HEK293T (cell line): ENCODE measurements around the gene OR1M1.
"Not testable (repeated sequence)": the region's sequence is repeated elsewhere in the genome, so short reads cannot be mapped to it uniquely, and the experiment has no call there.

ENCODE experiments used
- CTCF ChIA-PET: fragments of 350-600 bp; formaldehyde crosslinking; extraction: SDS; loops from one replicate; lab custom pipeline; 2021; ENCODE audit warnings: antibody characterized with exemption, inconsistent platforms; lab: Yijun Ruan, JAX
- POLR2A ChIA-PET: fragments of 350-600 bp; formaldehyde crosslinking; extraction: SDS; loops from one replicate; lab custom pipeline; 2020; ENCODE audit warnings: antibody characterized with exemption, inconsistent platforms; lab: Yijun Ruan, JAX
- DNase-seq: peaks from one replicate; pipeline ENCODE4 v3.0.0; 2012; ENCODE audit warnings: mixed read lengths; ENCODE audit errors: extremely low spot score
- ARNT ChIP-seq: fragments of 450-650 bp; IDR thresholded peaks from 2 replicates; pipeline ENCODE4 v1.6.1; 2017; ENCODE audit warnings: mild to moderate bottlenecking
- BHLHE40 ChIP-seq: fragments of 450-650 bp; IDR thresholded peaks from 2 replicates; pipeline ENCODE4 v1.6.1; 2016; ENCODE audit warnings: mild to moderate bottlenecking, moderate library complexity, borderline replicate concordance
- CTBP1 ChIP-seq: fragments of 450-650 bp; IDR thresholded peaks from 2 replicates; pipeline ENCODE4 v1.6.1; 2016; ENCODE audit warnings: borderline replicate concordance
- ELF4 ChIP-seq: fragments of 450-650 bp; IDR thresholded peaks from 2 replicates; pipeline ENCODE4 v1.6.1; 2017; ENCODE audit warnings: antibody characterized with exemption
- FOXA1 ChIP-seq: fragments of 450-650 bp; IDR thresholded peaks from 2 replicates; pipeline ENCODE4 v1.6.1; 2016; ENCODE audit warnings: mild to moderate bottlenecking
- FOXK2 ChIP-seq: fragments of 450-650 bp; IDR thresholded peaks from 2 replicates; pipeline ENCODE4 v1.6.1; 2016; ENCODE audit warnings: mild to moderate bottlenecking
- FOXM1 ChIP-seq: fragments of 450-650 bp; IDR thresholded peaks from 2 replicates; pipeline ENCODE4 v1.6.1; 2017; ENCODE audit warnings: mild to moderate bottlenecking, borderline replicate concordance
- HDGF ChIP-seq: fragments of 450-650 bp; IDR thresholded peaks from 2 replicates; pipeline ENCODE4 v1.6.1; 2017; ENCODE audit warnings: antibody characterized with exemption, borderline replicate concordance
- L3MBTL2 ChIP-seq: fragments of 450-650 bp; conservative IDR thresholded peaks from 2 replicates; pipeline ENCODE4 v1.6.1; 2016; ENCODE audit warnings: mild to moderate bottlenecking
- LEF1 ChIP-seq: fragments of 450-650 bp; IDR thresholded peaks from 2 replicates; pipeline ENCODE4 v1.6.1; 2017; ENCODE audit warnings: mild to moderate bottlenecking, borderline replicate concordance
- NFRKB ChIP-seq: fragments of 450-650 bp; IDR thresholded peaks from 2 replicates; pipeline ENCODE4 v1.6.1; 2016; ENCODE audit warnings: mild to moderate bottlenecking, moderate library complexity
- SP1 ChIP-seq: fragments of 450-650 bp; IDR thresholded peaks from 2 replicates; pipeline ENCODE4 v1.6.1; 2017
- SUZ12 ChIP-seq: fragments of 450-650 bp; IDR thresholded peaks from 2 replicates; pipeline ENCODE4 v1.6.1; 2016; ENCODE audit warnings: mild to moderate bottlenecking
- TARDBP ChIP-seq: fragments of 450-650 bp; IDR thresholded peaks from 2 replicates; pipeline ENCODE4 v1.6.1; 2016
- ZNF384 ChIP-seq: fragments of 450-650 bp; IDR thresholded peaks from 2 replicates; pipeline ENCODE4 v1.6.1; 2016
- TF ChIP-seq, protein P1 (sequence below): fragments of 450-650 bp; IDR thresholded peaks from 2 replicates; pipeline ENCODE4 v1.6.1; 2016

Gene OR1M1

GRCh38 chr19:9057505-9058258 is 29.2 kb upstream of the OR1M1 start:
- DNase-seq, result no peak
- POLR2A ChIA-PET, result no interaction called here
- CTCF ChIA-PET, result no interaction called here
- no peak for TF ChIP-seq FOXA1
- TF ChIP-seq FOXK2, result no peak
- TF ChIP-seq, protein P1, sequence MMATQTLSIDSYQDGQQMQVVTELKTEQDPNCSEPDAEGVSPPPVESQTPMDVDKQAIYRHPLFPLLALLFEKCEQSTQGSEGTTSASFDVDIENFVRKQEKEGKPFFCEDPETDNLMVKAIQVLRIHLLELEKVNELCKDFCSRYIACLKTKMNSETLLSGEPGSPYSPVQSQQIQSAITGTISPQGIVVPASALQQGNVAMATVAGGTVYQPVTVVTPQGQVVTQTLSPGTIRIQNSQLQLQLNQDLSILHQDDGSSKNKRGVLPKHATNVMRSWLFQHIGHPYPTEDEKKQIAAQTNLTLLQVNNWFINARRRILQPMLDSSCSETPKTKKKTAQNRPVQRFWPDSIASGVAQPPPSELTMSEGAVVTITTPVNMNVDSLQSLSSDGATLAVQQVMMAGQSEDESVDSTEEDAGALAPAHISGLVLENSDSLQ, result no peak
- TF ChIP-seq HDGF, result no peak
- TF ChIP-seq NFRKB, result no peak
- no peak for TF ChIP-seq LEF1
- TF ChIP-seq SUZ12, result no peak
- no peak for TF ChIP-seq ELF4
- no peak for TF ChIP-seq ARNT
- TF ChIP-seq CTBP1, result no peak
- no peak for TF ChIP-seq SP1
- TF ChIP-seq ZNF384, result no peak
- TF ChIP-seq FOXM1, result no peak

DNA sequence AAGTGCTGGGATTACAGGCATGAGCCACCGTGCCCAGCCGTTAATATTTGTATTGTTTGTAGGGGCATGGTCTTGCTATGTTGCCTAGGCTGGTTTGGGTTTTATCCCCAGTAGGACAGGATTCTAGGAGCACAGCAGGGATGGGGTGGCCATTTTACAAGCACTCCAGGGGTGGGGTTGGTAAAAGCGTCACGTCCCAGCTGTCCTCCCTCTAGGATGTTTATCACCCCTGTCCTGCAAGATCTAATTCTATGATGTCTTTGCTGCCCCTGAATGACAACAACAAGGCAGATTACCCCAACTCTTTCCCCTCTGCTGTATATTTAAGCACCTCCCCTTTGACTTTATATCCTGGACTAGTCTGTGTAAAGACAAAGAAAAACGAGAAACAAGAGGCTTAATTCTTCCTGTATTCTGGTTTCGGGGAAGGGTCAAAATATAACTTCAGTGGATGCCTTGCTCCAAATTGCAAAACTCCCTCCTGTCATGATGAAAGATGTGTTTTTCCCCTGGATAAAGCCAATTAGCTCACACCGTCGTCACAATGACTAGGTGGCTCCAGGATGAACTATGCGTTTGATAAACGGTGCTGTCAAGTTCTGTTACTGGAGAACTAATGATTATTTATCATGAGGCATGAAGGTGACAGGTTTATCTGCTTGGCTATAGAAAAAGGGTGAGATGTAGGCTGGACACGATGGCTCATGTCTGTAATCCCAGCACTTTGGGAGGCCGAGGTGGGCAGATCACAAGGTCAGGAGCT is 27.8 kb upstream of the OR1M1 start:
- ChIA-PET CTCF (no interaction called here), POLR2A (no interaction called here)
- TF ChIP-seq SP1 (no peak), ARNT (no peak), FOXK2 (no peak)
- TF ChIP-seq, protein P1, result peak; percentile 85
- no peak for DNase-seq

- ChIA-PET POLR2A (interaction anchor here (0.9 kb wide), 1 partner anchor 54 kb away, joined by 3 read pairs; no protein-coding TSS in a partner anchor), CTCF (interaction anchor here (0.6 kb wide), 1 partner anchor 14 kb away, joined by 3 read pairs; no protein-coding TSS in a partner anchor)
- no peak for TF ChIP-seq LEF1
- TF ChIP-seq NFRKB, result no peak
- TF ChIP-seq L3MBTL2, result peak; percentile 50; the same call in 1 of the 2 replicates
- DNase-seq, result no peak
Observed at GRCh38 chr19:9060564-9061340, 26.1 kb upstream of the OR1M1 start.

DNA sequence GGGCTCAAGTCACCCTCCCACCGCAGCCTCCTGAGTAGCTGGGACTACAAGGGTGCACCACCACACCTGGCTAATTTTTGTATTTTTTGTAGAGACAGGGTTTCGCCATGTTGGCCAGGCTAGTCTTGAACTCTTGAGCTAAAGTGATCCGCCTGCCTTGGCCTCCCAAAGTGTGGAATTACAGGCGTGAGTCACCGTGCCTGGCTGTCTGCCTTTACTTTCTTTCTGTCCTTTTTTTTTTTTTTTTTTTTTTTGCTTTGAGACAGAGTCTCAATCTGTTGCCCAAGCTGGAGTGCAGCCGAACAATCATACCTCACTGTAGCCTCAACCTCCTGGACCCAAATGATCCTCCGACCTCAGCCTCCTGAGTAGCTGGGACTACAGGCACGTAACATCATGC is 25.0 kb upstream of the OR1M1 start:
- no peak for DNase-seq
- POLR2A ChIA-PET, result no interaction called here
- CTCF ChIA-PET, result interaction anchor here (0.6 kb wide), 1 partner anchor 56 kb away, joined by 3 read pairs; no protein-coding TSS in a partner anchor

DNA sequence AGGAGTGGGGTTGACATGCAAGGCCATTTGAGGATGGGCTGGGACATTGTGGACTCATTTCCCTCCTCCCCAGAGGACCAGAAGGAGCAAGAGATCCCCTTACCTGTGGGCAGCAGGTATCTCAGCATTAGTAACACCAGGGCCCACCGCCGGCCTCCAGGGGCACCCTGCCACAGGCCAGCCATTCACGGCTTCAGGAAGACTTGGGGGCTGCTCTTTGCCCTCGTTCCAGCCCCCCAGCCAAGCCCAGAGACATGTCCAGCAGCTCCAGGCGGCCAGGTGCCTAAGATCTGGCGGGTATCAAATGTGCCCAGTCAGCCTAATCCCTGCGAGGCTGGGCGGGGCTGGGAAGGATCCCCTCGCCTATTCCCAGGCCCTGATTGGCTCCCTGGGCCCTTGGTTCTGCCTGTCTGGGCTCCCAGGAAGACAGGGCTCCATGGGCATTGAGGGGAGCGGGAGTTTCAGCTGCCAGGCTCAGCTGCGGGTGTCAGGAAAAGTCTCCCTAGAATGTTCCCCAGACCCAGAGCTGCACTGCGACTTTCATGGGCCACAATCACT is 21.3 kb upstream of the OR1M1 start:
- CTCF ChIA-PET, result no interaction called here
- no peak for DNase-seq
- TF ChIP-seq NFRKB (no peak), TARDBP (no peak), BHLHE40 (no peak), HDGF (no peak), LEF1 (no peak), FOXK2 (no peak), CTBP1 (no peak), FOXA1 (no peak), SP1 (no peak)
- POLR2A ChIA-PET, result no interaction called here

More for the DNA sequence above, 25.0 kb upstream of the OR1M1 start:
- TF ChIP-seq LEF1, result no peak
- no peak for TF ChIP-seq SUZ12
- no peak for TF ChIP-seq TARDBP
- TF ChIP-seq, protein P1, result no peak
- no peak for TF ChIP-seq FOXK2
- no peak for TF ChIP-seq NFRKB
- no peak for TF ChIP-seq SP1
- no peak for TF ChIP-seq ELF4
- TF ChIP-seq L3MBTL2, result no peak
- no peak for TF ChIP-seq CTBP1

DNA sequence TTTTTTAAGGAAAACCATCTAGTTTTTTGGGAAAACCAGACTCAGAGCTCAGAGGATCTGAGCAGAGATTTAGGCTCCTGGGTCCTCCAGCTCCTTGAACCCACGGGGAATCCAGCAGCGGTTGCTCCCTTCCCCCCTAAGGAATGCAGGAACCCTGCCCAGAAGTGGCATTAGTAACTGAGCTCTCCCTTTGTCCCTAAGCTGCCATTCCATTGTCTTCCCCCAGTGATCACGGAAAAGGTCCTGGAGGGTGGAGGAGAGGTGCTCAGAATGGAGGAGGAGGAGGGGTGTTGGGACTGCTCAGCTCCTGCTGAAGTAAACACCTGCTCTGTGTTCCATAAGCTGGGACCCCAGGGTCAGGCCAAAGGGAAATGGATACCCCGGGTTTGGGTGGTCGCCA is 16.8 kb upstream of the OR1M1 start:
- ChIA-PET CTCF (no interaction called here), POLR2A (no interaction called here)
- DNase-seq, result no peak
- no peak for TF ChIP-seq CTBP1
- TF ChIP-seq TARDBP, result no peak
- TF ChIP-seq BHLHE40, result no peak
- no peak for TF ChIP-seq FOXK2
- no peak for TF ChIP-seq L3MBTL2
- no peak for TF ChIP-seq NFRKB
- TF ChIP-seq, protein P1, result no peak
- TF ChIP-seq FOXA1, result no peak
- TF ChIP-seq ZNF384, result no peak
- TF ChIP-seq HDGF, result no peak

- CTCF ChIA-PET, result not testable (repeated sequence)
Observed at GRCh38 chr19:9071720-9072119, 15.1 kb upstream of the OR1M1 start.

More at GRCh38 chr19:9071720-9072119, 15.1 kb upstream of the OR1M1 start:
- DNase-seq, POLR2A ChIA-PET: not testable (repeated sequence)
